CD4-positive, alpha-beta T cell treated with Interleukin-4 for 1 hour (primary cell): Measurements from ENCODE around the gene KRT73.

Experiments used
- DNase-seq, 2 donors: peaks; one replicate each; pipeline ENCODE4 v3.0.0-alpha.2; 2020 to 2022

The KRT73 gene

DNA sequence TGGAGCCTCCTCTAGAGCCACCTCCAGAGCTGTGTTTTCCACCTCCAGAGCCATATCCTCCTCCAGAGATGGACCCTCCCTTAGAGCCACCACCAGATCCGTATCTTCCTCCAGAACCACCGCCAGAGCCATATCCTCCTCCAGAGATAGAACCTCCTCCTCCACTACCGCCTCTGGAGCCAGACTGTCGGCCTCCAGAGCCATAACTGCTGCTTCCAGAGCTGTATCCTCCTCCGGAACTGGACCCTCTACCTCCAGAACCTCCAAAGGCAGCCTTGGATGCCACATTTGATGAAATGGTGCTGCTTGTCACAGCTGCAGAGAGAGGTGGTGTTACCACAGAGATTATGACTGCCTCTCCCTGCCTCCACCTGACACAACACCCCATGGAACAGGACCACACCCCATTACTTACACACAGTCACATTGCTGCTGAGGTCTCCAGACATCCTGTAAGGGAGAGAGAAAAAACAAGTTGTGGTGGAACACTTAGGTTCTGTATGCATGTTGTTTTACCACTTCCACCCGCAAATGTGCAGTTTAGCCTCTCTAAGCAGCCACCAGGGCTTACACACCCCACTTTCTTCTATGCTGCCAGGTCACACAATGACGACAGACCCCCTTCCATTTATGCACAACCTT is 26.9 kb upstream of the KRT73 start:
- DNase-seq = peak; percentile 58 to 60

DNA sequence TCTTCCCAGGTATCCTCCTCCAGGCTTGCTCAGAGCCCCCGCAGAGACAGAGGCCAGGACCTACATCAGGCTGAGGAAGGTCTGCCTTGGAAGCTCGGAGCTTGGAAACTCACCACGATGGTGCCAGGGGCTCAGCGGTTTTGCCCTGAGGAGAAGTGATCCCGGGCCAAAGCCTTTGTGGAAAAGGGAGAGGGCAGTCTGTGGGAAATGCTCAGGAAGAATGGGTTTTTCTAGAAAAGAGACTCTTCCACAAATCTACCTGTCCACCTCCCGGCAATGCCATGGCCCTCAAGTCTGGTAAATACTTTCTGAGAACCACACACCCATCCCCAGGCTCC is 25.7 kb upstream of the KRT73 start:
- no peak for DNase-seq

DNA sequence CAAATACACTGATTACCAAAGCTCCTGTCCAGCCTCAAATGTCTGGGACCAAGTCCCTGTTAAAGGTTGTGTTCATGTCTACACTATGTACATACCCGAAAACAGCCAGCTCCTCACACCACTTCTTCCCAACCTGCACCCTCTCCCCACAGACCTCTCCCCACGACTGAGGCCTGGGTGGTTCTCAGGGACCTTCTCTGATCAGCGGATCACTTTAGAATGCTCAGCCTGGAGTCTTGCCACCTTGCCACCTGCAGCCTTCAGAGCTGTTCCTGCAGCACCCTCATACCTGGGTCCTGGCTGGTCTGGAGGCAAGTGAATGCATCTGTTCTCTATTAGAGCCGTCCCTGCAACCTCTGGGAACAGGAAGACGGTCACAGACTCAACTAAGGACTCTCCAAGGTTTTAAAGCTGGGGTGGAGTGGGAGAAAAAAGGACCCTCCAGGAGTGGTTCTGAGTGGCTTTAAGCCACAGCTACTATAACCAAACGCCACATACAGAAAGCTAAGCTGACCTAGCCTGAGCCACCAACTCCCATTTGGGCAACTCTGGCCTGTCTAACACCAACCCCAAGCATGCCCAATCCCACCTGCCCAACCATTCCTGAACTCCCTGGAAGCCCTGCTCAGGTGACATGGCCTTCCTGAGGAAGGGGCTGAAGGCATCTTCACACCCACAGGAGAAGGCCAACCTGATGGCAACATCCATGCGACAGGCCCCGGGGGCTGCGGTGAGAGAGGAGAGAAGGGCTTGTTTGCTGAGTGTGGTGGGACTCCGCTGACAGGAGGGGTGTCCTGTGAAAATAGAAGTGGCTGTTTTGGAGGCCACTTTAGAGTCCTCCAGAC is 25.1 kb upstream of the KRT73 start:
- no peak for DNase-seq

DNA sequence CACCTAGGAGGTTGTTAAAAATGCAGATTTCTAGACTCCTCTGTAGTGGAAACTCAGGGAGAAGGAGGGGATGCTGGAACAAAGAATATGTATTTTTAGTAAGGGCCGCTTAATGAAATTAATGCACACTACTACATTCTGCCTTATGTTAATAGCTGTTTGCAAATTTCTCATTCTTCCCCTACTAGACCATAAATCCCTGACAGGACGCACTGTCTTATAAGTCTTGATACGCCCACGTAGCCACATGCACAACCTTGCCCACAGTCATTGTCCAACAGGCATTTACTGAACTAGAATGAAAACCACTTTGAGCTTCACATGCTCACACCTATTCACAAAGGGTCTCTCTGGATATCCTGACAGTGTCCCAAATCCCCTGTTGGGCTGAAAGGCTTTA is 23.1 kb upstream of the KRT73 start:
- DNase-seq = no peak

DNA sequence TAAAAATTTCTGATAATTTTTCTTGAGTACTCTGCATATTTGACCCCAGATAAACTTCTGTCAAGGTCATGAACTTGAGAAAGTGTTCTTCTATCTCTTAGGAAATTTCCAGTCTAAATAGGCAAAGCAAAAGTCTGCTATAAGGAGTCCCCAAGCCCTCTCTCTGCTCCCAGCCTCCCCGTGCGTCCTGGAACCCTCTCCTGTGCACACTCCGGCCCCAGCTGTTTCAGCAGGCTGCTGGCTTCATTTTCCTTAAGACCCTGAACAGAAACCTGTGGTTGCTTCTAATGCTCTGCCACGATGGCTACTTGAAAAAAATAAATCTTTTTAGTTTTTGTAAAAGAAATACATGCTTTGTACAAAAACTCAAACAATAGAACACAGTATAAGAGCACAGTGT is 18.9 kb upstream of the KRT73 start:
- DNase-seq = no peak

DNA sequence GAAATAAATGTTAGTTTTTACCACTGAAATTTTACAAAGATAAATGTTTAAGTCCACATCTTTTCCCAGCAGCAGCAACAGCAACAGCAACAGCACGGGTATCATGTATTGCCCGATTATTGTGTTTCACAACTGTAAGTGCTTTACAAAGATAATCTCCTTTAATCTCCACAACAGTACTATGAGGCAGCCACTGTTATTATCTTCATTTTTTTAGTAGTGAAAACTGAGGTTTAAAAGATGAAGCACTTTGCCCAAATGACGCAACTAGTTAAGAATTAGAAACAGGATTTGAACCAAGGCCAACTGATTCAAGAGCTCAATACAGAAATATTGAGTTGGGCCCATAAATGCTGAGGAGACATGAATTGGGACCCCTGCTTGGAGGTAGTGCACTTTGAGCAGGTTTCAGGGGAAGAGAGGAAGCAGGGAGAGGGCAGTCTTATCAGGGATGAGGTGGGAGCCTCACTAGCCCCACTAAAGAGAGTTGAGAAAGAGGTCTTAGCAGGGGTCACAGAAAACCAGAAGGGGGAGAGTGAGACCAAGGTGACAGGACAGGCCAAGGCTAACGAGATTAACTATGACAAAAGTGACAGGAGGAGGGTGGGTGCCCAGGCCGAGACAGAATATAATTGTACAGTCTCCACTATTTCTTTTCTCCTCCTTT is 18.4 kb upstream of the KRT73 start:
- no peak for DNase-seq

DNA sequence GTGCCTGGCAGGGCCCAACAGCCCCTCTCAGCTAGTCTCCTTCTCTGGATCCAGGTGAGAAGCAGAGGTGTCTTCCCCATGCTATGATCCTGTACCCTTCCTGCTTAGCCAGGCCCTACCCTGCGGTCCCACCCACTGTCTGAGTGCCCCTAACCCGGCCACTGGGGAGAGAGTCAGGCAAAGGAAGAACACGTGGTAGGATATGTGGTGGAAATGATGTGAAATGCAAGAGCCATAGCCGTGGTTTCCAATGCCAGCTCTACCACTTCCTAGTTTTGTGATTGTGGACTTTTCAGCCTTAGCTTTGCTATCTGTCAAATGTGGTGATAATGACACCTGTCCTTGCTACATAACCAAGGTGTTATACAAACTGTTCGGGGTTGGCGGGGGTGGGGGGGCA is 17.8 kb upstream of the KRT73 start:
- no peak for DNase-seq

DNA sequence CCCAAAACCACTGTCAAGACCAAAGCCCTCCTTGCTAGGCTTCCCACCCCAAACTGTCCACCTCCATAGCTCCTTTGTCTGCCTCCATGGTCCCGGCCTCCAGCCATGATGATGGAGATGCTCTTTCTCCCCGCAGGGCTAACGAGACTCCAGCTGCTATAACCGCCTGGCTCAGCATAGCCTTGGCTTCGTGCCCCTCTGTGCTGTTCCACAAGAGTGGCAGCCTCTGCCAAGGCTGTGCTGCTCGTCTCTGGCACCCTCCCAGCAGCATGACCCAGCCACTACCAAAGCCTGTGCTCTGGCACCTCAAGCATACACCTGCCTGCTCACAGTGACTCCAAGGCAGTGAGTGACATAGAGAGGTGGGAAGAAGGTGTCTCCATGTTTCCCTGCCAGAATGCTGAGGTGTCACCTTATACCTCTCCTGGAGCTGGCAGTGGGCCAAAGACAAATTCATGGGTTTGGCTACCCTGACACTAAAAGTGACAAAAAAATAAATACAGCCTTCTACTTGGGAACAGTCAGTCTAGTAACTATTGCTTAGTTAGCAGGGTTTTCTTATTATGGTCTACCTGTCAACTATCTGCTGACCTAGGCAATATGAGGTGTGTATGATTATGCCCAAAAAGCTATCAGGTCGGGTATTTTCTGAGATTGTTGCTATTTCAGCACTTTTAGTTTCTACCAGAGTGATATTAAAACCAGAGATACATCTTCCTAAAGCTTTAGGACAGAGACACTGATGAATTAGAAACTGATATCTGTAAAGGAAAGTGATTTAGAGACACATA is 16.1 kb upstream of the KRT73 start:
- DNase-seq = no peak

DNA sequence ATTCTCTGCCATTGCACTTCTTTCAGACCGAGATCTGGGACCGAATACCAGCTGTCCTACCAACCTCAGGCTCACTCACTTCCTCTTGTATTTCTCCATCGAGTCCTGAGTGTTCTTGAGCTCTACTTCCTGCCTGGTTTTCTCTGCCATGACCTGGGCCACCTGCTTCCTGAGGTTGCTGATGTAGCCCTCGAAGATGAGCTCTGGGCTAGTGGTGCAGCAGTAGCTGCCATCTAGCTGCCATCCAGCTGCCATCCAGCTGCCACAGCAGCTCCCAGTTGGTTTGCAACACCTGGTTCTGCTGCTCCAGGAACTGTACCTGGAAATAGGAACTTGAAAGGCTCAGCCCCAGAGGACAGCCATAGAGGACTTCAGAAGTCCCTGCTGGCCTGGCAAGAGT is 15.0 kb upstream of the KRT73 start:
- no peak for DNase-seq

DNA sequence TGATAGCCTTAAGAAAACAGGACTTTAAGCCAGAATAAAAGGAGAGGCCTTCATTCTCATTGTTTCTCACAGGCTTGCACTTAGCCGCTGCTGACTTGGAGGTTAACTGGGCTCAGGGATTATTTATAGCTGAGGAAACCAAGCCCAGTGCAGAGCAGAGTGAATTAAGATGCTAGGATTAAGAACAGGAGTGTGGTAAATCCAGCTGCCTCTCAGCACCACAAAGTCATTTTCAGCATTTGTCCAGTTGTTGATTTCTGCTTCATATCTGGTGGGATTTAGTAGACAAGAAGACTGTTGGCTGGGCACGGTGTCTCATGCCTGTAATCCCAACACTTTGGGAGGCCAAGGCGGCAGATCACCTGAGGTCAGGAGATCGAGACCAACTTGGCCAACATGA is 14.3 kb upstream of the KRT73 start:
- no peak for DNase-seq

DNA sequence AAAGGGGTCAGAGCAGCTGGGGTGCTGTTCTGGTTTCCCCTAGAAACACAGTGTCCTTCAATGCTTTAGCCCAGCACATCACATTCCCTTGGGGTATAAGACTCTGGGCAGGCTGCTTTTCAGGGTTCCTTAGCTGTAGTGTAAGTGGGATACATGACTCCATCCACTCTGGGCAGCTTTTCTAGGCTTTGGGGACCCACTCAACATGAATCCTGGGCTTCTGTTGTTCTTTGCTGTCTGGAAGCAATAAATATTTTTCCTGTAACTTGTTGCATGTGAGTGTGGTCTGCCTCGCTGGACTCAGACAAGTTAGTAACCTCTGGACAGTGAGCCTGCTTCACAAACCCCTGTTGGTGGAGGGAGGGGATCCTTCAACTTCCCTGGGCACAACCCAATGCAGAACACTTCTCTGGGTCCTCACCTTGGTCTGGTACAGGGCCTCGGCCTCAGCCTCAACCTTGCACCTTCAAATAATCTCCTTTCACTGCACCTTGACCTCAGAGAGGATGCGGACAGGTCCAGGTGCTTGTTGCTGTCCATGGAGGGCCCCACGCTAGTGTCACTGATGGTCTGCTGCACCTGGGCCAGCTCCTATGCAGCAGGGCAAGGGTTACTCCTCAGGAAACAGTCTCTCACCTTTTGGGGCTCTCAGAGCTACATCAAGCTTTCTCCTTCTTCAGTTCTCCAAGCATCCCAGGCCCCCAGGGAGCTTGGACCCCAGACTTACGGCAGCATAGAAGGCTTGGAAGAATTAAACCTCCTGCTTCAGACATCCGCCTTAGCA is 13.5 kb upstream of the KRT73 start:
- DNase-seq = no peak

DNA sequence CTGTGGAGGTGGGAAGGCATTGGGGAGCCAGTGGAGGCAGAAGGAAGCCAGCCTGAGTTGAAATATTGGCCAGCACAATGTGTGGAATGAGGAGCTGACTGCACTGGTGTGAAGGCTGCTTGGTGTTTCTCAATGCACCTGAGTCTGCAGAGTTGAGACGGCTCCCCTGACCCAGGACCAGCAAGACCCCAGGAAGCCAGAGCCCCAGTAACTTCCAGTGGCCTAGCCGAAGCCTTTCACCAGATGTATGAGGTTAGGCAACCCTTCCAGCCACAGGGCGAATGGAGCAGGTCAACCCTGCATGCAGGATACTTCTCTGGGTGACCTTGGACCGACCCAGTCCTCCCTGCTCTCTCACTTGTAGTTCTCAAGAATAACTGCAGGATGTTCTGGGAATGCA is 12.9 kb upstream of the KRT73 start:
- no peak for DNase-seq

DNA sequence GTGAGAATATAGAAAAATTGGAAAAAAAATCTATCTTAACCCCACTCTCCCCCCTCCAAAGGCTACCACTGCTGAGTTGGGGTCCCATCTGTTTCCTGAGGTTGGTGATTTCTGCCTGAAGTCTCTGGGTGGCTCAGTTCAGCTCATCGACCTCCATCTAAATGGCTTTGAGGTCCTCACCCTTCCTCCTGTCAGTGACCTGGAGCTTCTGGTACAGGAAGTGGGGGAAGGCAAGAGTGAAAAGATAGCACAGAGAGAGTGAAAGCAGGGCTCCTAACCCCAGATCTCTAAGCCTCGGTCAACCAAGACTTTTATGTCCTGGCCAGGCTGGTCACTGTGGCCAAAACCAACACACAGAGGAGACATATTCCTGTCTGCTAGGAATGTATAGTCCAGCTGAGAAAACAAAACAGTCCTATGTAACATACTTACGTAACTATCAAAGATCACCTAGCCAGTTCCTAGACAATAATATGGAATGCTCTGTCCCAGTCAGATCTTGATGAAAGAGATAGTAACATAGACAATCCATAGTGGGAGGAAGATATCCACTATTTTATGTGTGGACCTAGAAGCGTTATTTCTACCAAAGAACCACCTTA is 12.3 kb upstream of the KRT73 start:
- no peak for DNase-seq

DNA sequence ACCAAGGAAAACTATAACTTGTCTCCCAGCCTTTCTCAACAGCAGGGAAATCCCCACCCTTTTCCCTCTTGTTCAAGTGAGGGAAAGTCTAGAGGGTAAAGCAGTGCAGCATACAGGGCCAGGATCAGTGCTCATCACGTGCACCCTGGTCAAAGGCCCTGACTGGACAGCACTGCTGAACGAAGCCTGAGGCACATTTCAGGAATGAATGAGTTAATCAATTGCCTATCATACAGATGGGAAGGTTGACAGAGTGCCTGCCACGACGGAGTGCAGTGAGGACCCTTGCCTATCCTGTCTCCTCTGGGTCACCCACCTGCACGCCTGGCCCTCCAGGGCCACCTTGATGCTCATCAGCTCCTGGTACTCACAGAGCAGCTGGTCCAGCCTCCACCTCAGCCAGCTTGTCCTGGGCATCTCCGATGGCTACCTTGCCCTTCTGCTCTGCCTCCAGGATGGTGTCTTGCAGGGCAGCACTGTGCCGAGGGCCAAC is 11.7 kb upstream of the KRT73 start:
- DNase-seq = no peak

DNA sequence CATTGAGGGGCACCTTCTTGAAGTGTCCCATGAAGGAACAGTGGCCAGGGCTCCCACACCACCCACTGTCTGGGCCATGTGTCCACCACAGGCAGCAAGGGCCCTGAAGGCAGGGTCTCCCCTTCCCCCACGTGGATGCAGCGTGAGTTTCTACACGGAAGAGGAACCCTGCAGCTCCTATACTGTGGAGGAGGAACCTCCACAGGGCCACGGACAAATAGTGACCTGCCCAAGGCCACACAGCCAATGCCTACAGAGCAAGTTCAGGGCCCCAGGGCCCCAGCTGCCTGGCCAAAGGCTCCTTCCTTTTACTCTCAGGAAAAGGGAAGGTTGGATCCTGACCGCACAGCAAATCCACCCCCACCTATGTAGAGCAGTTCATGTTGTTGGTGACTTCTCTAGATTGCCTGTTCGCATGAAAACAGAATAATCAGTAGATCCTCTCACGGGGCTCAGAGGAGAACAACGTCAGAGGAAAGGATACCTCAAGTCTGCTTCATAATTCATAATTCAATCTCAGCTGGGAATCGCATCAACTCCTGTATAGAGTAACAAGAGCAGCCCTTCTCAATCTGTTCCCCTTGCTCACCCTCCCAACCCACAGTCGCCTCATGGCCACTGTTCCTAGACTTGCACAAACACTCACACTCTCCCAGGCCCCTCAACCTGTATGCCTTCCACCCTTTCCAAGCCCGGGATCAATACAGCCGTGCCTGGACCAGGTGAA is 11.1 kb upstream of the KRT73 start:
- DNase-seq = no peak

DNA sequence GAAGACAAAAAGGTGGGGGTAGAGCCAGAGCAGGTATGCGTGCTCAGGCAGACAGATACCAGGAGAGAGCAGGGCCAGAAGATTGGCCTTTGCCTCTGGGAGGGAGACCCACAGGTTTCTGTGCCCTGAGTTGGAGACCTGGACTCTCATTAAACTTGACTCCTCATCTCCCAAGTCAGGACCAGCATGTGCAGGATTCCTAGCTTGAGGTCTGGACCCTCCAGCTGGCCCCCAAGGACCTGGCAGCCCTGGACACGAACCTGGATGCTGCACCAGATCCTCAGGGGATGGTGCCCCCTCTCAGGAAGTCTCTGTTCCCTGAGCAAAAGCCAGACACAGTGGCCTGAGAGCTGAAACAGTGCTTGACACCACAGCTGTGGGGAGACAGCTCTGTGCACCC is 10.5 kb upstream of the KRT73 start:
- no peak for DNase-seq

DNA sequence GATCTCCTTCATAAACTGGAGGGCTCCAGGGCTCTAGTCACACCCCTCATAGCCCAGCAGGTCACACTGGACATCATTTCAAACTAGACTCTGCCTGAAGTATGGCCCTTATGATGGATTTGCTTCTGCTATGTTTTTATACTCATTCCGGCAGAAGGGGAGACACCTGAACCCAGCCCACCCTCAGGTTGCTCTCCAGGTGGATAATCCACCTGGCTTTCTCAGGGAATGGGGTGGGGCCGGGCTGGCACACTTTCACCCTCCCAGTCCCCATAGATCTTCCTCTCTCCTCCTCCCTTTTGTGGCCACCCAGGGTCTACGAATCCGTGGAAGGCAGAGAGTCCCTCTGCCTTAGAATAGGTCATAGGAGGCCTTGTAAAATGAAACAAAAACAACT is 9.8 kb upstream of the KRT73 start:
- no peak for DNase-seq

DNA sequence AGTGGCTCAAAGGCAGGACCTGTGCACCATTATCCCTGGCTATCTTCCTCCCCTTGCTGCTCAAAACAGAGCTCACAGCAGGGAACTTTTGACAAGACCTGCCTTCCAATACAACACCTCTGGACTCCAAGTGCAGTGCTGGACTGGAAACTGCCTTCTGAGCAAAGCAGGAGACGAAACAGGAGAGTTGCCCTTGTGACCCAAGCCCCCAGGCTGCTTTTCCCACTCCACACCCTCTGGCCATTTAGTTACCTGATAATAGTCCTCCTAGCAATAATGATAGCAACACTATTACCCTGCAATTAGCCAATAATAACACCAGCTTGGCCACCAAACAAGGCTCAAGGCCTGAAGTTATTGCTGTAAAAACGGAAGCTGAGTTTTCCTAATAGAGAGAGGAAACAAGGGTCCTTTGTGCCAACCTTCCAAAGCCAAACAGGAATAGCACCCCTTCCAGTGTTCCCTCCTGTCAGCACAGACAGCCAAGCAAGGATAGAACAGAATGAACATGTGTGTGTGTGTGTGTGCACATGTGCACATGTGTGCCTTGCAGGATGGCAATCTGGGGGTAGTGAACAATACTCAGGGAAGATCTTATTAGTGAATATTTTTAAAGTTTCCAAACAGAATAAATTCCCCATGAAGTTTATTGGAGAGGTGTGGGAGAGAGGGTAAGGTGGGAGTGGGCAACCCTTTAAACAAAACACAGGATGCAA is 9.2 kb upstream of the KRT73 start:
- DNase-seq = no peak

DNA sequence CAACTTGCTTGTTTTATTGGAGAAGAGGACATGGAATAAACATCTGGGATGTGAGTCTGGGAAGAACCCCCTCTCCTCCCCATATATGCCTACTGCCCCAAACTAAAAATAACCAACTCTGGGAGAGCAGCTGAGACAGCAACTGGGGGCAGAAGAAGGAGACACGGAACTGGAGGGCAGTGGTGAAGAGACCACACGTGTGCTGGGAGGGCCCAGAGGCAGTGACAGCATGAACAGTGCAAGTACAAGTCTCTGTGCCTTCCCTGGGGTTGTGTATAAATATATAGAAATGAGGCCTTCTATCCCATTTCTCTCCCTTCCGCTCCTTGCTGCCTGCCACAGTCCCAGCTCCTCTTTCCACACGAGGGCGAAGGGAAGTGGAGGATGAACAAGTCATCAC is 4.0 kb upstream of the KRT73 start:
- no peak for DNase-seq

DNA sequence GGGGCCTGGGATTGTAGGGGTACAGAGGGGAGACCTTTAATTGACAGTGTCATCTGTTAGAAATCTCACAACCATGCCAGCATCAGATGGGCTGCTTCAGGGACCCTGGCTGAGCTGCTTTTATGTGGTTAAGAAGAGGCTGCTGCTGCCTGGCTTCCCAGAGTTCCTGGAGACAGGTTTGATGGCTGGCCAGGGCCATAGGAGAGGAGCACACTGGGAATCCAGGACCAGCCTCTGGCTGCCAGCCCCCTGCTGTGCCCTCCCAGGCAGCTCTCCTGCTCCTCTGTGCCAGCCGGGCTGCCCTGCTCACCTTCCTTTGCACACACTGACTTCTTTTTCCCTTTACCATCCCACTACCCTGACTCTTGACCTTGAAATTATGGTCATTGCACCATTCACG is 507 bp upstream of the KRT73 start:
- no peak for DNase-seq

DNA sequence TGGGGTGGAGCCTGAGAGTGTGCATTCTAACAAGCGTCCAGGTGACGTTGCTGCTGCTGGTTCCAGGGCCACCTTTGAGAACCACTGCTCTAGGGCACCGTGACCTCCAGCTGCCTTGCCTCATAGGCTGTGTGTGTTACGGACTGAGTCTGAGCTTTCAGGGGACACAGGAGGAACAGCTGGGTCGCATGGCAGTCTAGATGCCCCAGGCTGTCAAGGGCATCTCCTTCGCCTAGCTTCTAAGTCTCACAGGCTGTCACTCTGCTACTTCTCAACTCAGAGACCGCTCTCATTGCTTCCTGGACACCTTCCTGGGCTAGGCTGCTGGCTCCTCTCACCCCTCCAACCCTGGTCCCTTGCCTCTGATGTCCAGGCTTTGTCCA is 965 bp downstream of the KRT73 start:
- no peak for DNase-seq
